HG02981 (cell line): Measurements from ENCODE around the gene RECK.
A peak's percentile ranks its signal among the peaks of the same experiment; 100 is the strongest.
"Not testable (repeated sequence)": the region's sequence is repeated elsewhere in the genome, so short reads cannot be mapped to it uniquely, and the experiment has no call there.

Experiments
- ATAC-seq: cut with Tn5 transposase; IDR thresholded peaks from one replicate; pipeline ENCODE4 v1.9.1; 2021; ENCODE audit warnings: mild to moderate bottlenecking, moderate library complexity; ENCODE audit not compliant: unreplicated experiment

The RECK gene

DNA sequence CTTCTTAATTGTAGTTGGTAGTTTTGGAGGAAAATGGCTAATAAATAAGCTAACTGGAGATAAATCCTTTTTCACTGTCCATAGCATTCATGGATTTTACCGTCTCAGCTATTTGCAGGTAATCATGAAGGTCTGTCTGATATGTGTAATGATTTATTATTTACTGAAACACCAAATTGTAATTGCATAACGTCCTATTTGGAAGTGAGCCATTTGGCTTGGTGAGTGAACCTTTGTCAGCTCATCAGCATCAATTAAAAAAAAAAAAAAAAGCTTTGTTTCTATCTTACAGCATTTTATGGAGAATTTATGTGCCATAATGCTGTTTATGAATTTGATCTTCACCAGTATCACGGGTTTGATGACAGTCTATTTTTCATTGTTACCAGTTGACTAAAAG lies 20.2 kb downstream of the RECK start:
- no peak for ATAC-seq

DNA sequence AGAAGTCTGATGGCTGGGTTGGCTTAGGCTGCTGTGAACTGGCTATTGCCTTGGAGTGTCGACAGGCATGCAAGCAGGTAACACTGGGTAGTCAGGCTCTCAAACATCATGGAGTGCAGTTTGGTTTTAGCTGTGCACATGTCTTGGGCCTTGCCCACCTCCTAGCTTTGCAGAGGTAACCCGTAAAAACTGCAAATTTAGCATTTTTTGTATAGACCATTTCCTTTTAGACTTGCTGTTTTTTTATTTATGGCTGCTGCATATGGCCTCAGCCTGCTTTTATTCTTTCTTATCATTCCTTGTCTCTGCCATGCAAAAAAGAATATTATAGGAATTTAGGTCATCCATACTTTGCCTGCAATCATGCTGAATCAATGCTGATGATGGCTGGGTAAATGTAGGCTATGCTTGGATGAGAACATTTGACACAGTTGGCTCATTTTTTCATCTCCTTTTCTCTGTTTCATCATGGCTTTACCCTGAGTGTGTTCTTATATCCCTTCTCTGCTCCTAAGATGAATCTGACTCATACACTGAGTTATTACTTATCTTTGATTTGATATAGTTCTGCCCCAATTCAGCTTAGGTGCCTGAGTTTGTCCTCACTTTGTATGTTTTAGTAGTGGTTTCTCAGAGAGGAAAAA lies 27.2 kb downstream of the RECK start:
- no peak for ATAC-seq

DNA sequence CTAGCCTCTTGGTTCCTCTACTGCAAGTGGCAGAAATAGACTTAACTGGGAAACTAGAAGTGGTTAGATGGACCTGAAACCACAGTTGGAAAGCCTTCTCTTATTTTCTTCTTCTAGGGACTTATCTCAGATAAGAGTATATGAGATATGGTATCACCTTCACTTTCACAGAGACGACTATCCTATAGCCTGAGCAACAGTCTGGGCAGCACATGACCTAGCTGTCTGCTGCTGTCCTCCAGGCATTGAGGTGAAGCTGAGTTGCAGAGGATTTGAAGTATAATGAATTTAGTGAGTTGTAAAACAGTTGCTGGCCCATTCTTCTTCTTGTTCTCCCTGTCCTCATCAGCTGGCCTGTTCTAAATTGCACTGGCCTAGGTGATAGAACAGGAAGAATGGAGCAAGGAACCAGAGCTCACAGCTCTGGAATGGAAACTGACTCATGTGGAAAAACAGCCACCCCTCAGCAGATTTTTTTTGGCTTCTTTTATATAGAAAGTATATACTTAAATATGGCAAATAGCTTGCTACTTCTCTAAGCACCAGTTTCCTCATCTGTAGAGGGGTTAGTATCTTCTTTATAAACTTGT lies 27.8 kb downstream of the RECK start:
- ATAC-seq, result no peak

DNA sequence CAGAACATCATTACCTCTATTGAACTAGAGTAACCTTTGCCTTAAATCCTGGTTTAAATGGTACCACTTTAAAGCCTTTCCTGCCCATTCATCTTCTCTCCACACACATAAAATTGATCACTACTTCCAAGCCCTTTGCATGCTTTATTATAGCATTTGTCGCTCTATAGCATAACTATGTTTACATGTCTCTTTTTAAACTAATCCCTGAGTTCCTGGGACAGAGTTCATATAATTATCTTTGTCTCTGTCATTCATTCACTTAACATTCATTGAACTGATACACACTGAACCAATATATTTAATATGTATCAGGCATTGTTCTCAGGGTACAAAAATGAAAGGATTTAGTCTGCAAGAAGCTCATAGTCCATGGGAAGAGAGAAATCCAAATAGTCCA lies 37.3 kb downstream of the RECK start:
- ATAC-seq, result no peak

DNA sequence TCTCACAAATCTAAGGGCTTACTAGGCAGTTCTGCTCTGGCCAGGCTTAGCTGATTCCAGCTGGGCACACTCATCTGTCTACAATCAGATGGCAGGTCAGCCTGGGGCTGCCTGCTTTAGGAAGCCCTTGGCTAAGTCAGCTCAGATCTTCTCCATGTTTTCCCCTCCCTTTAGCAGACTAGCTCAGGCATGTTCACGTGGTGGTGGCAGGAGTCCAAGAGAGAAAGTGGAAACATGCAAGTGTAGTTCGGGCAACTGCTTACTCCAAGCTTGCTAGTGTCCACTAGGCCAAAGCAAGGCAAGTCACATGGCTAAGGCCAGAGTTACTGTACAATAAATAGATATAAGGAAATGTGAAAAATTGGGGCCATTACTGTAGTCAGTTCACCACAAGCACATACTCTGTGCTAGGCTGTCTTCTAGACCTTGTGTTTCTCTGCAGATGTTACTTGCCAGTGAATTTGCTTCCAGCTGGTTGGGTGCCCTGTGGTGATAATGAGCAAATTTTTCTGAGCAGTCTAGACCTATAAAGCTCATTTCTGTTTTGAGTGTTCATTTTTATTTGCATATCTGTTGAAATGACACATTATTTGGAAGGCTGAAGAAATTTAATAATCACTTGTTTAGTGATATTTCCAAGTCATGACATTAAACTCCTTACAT lies 38.3 kb downstream of the RECK start:
- ATAC-seq, result no peak

DNA sequence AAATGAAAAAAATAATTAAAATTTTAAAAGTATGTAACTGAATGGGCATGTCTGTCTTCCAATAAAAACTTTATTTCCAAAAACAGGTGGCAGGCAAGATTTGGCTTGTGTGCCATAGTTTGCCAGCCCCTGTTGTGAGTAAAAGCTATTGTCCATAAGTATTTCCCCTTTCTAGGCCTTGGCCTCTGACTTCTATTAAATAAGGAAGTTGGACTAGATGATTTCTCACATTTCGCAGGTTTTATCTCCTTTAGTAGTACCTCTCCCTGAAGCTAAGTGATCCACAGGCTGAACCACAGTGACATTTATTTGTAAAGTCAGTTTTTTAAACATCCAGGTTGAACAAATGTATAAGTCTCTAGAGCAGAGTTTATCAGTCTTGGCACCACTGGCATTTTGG lies 41.3 kb downstream of the RECK start:
- no peak for ATAC-seq

DNA sequence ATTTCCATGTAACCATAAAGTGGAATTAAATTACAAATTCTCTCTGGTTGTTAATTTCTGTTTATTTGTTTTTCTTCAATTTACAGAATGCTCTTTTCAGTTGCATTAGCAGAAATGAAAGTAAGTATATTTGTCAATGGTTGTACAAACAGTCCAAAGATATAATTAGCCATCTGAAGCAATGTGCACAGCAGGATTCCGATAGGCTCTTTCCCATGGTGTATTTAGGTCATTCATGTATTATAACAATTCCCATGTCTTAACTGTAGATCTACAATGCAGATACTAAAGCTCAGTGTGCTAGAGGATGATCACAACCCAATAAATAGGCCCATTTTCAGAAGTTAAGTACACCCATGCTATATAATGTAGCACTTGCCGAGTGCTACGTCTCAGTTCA lies 43.8 kb downstream of the RECK start:
- ATAC-seq, result no peak

DNA sequence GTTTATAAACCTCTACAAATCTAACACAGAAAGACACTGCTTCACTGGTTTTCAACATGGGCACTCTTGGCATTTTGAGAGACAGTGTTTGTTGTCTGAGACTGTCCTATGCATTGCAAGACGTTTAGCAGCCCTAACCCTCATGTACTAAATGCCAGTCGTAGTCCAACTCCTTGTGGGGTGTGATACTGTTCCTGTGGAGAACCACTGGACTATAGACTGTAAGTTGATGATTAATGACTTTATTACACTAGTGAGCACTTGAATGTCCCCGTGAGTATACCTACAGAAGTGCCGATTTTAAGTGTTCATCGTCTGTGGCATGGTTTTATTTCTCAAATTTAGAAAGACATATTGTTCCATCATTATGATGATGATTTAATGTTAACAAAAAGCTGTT lies 46.2 kb downstream of the RECK start:
- no peak for ATAC-seq

DNA sequence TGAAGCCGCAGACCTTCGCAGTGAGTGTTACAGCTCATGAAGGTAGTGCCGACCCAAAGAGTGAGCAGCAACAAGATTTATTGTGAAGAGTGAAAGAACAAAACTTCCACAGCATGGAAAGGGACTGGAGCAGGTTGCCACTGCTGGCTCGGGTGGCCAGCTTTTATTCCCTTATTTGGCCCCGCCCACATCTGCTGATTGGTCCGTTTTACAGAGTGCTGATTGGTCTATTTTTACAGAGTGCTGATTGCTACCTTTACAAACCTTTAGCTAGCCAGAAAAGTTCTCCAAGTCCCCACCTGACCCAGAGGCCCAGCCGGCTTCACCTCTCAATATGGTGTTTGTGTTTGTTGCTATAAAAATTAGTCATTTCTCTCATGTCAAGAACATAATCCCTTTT lies 49.7 kb downstream of the RECK start:
- no peak for ATAC-seq

DNA sequence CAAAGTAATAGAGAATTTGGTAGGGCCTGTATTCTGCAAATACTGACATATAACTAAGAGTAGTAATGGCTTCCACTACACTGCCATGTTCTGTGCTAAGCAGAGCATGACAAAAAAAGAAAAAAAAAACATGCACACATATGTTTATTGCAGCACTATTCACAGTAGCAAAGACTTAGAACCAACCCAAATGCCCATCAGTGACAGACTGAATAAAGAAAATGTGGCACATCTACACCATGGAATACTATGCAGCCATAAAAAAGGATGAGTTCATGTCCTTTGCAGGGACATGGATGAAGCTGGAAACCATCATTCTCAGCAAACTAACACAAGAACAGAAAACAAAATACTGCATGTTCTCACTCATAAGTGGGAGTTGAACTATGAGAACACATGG lies 50.3 kb downstream of the RECK start:
- ATAC-seq, result not testable (repeated sequence)

DNA sequence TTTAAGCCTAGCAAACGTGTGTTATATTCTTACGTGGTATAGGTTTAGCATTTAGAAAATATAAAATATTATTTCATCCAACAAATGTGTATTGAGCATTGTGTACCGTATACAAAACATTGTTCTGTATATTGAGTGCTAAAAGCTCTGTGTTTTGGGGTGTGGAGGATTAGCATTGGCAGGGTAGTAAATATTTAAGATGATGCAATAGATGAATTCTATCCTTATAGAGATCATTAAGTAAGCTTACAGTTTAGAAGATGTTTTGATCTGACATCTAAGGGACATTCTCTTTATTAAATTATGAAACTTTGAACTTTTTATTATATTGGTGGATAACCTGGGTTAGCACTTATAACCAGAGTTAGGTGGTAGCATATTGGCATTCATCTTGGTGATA lies 51.3 kb downstream of the RECK start:
- no peak for ATAC-seq

DNA sequence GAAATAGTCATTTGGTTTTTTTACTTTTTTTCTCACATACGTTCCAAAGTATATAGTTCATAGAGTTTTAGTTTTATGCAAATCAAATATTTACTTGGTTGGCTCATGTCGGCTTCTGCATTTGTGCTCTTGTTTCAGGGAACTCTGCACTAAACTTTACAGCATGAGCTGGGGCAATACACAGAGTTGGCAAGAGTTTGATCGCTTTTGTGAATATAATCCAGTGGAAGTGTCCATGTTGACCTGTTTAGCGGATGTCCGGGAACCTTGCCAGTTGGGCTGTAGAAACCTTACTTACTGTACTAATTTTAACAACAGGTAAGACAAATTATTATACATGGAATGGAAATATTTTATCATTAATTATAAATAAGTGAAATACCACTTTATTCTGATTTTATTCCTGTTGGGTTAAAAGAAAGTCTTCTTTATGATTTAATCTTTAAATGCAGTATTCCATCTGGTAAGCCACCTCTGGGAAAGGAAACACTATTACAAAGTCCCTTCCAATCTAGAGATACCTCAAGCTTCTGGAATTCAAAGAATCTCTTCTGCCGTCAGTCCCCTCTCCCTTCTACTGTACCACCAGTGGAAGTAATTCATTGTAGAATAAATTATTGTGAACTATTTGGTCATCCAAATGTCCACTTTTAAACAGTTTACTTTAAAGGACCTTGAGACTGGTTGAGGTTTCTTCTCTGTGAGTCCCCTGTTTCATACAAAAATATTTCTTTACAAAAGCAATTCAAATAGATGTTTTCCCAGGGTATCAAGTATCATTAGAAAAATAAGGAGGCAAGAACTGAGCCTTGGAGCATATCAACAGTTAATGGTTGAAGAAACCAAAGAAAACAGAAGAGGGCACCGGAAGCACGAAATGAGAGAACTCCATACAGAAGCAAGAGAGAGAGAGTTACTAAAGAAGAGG lies 54.6 kb downstream of the RECK start:
- no peak for ATAC-seq

DNA sequence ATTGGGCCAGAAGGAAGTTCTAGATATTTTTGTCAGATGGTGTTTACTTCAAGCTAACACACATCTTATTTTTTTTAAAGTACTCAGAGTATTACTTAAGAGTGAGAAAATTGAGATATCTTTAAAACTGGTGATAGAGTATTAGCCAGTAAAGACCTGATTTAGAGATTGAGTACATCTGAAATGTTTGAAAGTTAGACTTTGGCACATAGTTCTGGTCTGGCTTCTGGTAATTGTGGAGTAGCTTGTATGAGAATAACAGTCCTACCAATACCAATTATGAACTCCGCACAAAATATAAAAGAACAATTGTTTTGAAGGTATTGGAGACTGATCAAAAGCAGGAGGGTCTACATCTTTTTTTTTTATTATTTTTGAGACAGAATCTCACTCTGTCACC lies 55.3 kb downstream of the RECK start:
- ATAC-seq, result no peak

DNA sequence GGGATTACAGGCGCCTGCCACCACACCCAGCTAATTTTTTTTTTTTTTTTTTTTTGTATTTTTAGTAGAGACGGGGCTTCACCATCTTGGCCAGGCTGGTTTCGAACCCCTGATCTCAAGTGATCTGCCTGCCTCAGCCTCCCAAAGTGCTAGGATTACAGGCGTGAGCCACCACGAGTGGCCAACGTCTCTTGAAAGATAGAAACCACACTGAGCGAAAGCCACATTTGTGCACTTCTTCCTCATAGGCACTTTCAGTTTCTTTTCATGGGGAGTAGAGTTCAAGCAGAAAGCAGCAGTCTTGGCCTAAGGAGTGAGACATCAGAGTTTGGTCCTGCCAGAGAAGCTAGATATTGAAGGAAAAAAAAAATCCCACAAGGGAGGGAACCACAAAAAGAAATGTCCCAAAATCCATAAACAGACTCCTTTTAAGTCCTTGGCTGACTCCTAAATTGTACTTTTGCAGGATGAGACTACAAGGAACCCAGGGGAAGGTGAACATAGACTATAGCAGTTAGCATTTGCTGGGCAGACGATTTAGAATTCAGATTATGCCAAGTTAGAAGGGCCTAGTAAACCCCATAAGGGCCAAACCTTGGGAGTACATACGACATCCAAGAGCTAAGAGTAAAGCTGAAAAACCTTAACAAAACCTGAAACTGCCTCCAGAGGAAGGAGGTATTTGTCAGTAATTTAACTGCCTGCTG lies 55.9 kb downstream of the RECK start:
- ATAC-seq, result peak; percentile 97

DNA sequence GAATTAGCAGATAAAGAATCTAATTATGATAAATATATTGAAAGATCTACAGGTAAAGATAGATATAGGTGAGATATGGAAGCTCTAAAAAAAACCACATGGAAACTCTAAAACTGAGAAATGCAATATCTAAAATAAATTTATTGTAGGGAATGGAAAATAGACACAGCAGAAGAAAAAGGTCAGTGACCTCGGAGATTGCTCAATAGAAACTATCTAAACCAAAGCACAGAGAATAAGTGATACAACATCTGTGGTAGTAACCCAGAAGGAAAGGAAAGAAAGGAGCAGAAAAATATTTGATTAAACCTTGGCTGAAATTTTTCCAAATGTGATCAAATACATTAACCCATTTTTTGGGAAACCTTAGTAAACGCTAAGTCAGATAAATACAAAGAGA lies 56.7 kb downstream of the RECK start:
- no peak for ATAC-seq

DNA sequence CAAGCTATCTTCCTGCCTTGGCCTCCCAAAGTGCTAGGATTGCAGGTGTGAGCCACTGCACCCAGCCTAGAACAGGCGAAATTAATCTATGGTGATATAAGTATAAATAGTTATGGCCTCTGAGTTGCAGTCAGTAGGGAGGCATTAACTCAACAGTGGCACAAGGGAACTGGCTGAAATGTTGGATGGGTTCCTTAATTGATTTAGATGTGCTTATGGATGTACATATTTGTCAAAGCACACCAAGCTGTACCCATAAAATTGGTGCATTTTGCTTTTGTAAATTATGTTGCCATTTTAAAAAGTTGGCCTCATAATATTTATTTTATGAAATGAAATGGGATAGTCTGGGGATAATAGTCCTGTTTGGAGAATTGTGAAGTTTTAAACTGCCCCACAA lies 63.0 kb downstream of the RECK start:
- no peak for ATAC-seq

DNA sequence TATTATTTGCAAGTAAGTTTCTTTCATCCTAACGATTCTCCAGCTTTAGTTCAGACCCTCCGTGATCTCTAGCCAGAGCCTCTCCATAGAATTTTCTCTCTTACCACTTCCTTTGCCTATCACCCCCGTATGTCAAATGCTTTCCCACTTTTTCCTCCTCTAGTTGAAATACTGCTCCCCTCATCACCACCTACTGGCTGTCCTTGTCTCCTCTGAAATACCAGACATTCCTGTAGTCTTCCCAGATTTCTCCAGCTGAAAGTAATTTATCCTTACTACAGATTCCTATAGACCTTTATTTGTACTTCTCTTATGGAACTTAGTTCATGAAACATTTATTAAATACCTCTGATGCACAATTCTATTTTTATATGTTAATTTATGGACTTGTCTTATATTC lies 63.8 kb downstream of the RECK start:
- ATAC-seq, result no peak

DNA sequence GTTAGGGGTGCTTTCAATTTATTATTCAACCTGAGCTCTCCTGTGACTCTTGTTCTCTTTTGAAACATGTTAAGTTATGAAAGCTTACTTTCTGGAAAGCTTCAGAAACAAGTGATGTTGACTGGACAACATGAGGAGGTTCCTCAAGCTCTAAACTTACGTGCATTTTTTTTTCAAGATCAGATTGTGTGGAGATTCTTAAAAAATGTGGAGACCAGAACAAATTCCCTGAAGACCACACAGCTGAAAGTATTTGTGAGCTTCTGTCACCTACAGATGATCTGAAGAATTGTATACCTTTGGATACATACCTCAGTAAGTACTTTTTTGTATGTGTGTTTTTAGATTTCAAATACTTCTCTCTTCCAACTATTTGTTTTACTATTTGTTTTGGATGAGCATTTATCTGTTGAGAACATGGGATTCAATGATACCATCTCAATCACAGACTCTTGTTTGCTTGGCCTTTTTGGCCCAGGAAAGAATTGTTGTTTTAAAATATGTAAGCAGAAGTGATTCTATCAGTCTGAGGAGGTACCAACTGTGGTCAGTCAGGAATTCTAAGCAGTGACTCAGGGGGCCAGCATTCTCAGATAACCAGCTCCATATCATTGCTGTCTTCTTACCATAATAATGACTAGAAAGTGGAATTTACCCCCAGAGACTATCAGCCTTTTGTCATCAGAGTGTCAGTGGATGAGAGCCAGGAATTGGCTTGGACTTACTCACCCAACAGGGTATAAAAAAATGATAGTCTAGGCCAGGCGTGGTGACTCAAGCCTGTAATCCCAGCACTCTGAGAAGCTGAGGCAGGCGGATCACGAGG lies 65.4 kb downstream of the RECK start:
- ATAC-seq, result no peak

DNA sequence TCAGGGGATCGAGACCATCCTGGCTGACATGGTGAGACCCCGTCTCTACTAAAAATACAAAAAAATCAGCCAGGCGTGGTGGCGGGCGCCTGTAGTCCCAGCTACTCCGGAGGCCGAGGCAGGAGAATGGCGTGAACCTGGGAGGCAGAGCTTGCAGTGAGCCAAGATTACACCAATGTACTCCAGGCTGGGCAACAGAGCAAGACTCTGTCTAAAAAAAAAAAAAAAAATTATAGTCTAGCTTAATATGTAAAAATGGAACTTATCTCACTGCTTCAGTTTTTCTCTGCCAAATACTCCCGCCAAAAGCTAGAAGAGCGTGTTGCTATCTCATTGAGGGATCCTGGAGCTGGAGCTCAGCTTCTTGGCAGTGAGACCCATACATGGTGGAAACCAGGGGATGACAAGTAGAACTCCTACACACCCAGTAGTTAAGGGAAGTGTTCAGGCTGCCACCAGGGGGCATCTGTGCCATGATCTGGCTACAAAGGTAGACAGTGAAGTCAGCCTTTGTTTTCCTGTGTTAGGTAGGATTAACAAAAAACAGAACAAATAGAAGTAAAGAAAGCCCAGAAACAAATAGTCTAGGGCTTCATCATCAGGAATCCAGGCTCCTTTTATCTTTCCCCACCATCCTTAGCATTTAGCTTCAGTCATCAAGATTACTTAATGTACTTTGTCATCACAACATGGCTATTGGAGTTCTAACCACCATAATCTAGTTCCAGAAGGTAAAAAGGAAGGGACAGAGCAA lies 66.2 kb downstream of the RECK start:
- ATAC-seq, result peak; percentile 67
